Measurements from ENCODE around the gene ZNF324.
"Not testable (repeated sequence)": the region's sequence is repeated elsewhere in the genome, so short reads cannot be mapped to it uniquely, and the experiment has no call there.

ZNF324 gene

GRCh38 chr19:58466760-58467589 is at the start of gene ZNF324:
Gene ZNF324 (plus strand): TSS chr19:58467080. CDS start chr19:58469186, 2,106 bp downstream.
- peak; percentile 95 to 99 (median 96) for DNase-seq (ENCODE audit: low read depth in 2 of 3, low spot score in 1 of 3)

GRCh38 chr19:58428617-58429016 is 38.3 kb upstream of the ZNF324 start:
- no peak for DNase-seq (ENCODE audit: low read depth in 2 of 3, low spot score in 1 of 3)

- DNase-seq (ENCODE audit: low read depth in 2 of 3, low spot score in 1 of 3), result no peak
Observed at GRCh38 chr19:58429745-58430144, 37.1 kb upstream of the ZNF324 start.

GRCh38 chr19:58434217-58434616 is 32.7 kb upstream of the ZNF324 start:
- DNase-seq (ENCODE audit: low read depth in 2 of 3, low spot score in 1 of 3), result no peak

GRCh38 chr19:58439576-58440554 is 27.0 kb upstream of the ZNF324 start, which contains the start of gene ZNF132:
Gene ZNF132 (minus strand): TSS chr19:58440153. CDS start chr19:58439821, 332 bp downstream.
- peak; percentile 87 to 95 (median 89) for DNase-seq (ENCODE audit: low read depth in 2 of 3, low spot score in 1 of 3)

GRCh38 chr19:58440556-58440955 is 26.3 kb upstream of the ZNF324 start:
- no peak for DNase-seq (ENCODE audit: low read depth in 2 of 3, low spot score in 1 of 3)

- DNase-seq (ENCODE audit: low read depth in 2 of 3, low spot score in 1 of 3), result not testable (repeated sequence)
Observed at GRCh38 chr19:58442986-58443385, 23.9 kb upstream of the ZNF324 start.

GRCh38 chr19:58448860-58449259 is 18.0 kb upstream of the ZNF324 start:
- not testable (repeated sequence) for DNase-seq (ENCODE audit: low read depth in 2 of 3, low spot score in 1 of 3)

- DNase-seq (ENCODE audit: low read depth in 2 of 3, low spot score in 1 of 3), result not testable (repeated sequence)
Observed at GRCh38 chr19:58449980-58450379, 16.9 kb upstream of the ZNF324 start.

GRCh38 chr19:58450856-58451357 is 16.0 kb upstream of the ZNF324 start:
- no peak for DNase-seq (ENCODE audit: low read depth in 2 of 3, low spot score in 1 of 3)

GRCh38 chr19:58451358-58452101 is 15.3 kb upstream of the ZNF324 start, which contains the start of gene ZNF324B:
Gene ZNF324B (plus strand): TSS chr19:58451622. CDS start chr19:58453702, 2,080 bp downstream.
- peak; percentile 89 to 95 (median 91) for DNase-seq (ENCODE audit: low read depth in 2 of 3, low spot score in 1 of 3)

GRCh38 chr19:58453743-58454142 is 13.1 kb upstream of the ZNF324 start:
- DNase-seq (ENCODE audit: low read depth in 2 of 3, low spot score in 1 of 3), result no peak

- no peak for DNase-seq (ENCODE audit: low read depth in 2 of 3, low spot score in 1 of 3)
Observed at GRCh38 chr19:58455306-58455705, 11.6 kb upstream of the ZNF324 start.

- no peak for DNase-seq (ENCODE audit: low read depth in 2 of 3, low spot score in 1 of 3)
Observed at GRCh38 chr19:58456111-58456510, 10.8 kb upstream of the ZNF324 start.

GRCh38 chr19:58460039-58460438 is 6.8 kb upstream of the ZNF324 start:
- DNase-seq (ENCODE audit: low read depth in 2 of 3, low spot score in 1 of 3), result no peak

- no peak for DNase-seq (ENCODE audit: low read depth in 2 of 3, low spot score in 1 of 3)
Observed at GRCh38 chr19:58466089-58466759, 656 bp upstream of the ZNF324 start.

- DNase-seq (ENCODE audit: low read depth in 2 of 3, low spot score in 1 of 3), result no peak
Observed at GRCh38 chr19:58468216-58468839, 1.4 kb downstream of the ZNF324 start.

- no peak for DNase-seq (ENCODE audit: low read depth in 2 of 3, low spot score in 1 of 3)
Observed at GRCh38 chr19:58469241-58470013, 2.5 kb downstream of the ZNF324 start.
